GM21717 (cell line): ENCODE measurements around the gene TANC1.

Experiments used
- ATAC-seq: cut with Tn5 transposase; IDR thresholded peaks from one replicate; pipeline ENCODE4 v1.9.1; 2021; ENCODE audit warnings: mild to moderate bottlenecking, moderate library complexity; ENCODE audit not compliant: unreplicated experiment

The TANC1 gene

DNA sequence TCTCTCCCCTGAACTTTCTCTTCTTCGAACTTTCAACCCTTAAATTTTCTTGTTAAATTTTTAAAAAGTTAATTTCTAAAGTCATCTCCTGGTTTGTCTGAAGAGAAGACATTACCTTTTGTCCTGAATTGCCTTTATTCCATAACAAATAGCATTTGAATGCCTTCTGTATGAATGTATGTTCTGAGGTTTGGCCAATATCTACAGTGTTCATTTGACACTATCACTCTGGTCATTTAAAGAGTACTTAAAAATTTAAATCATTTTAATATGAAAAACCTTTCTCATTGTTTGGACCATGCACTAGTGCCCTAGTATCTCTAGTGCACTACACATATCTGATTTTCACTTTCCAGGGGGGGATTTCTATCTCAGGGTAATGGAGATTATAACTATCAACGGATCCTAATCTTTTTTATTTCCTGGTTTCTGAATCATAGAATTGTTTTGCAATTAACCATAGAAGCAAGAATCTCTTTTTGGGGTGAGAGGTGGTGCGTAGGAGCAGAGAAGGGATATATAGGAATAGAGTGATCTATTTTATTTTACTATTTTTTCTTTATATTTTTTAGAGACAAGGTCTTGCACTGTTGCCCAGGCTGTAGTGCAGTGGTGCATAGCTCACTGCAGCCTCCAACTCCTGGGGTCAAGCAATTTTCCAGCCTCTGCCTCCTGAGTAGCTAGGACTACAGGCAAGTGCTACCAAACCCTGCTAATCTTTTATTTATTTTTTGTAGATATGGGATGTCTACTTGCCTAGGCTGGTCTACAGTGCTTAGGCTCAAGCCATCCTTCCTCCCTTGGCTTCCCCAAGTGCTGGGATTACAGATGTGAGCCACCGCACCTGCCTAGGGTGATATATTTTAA, 25.5 kb downstream of the TANC1 start:
- no peak for ATAC-seq

DNA sequence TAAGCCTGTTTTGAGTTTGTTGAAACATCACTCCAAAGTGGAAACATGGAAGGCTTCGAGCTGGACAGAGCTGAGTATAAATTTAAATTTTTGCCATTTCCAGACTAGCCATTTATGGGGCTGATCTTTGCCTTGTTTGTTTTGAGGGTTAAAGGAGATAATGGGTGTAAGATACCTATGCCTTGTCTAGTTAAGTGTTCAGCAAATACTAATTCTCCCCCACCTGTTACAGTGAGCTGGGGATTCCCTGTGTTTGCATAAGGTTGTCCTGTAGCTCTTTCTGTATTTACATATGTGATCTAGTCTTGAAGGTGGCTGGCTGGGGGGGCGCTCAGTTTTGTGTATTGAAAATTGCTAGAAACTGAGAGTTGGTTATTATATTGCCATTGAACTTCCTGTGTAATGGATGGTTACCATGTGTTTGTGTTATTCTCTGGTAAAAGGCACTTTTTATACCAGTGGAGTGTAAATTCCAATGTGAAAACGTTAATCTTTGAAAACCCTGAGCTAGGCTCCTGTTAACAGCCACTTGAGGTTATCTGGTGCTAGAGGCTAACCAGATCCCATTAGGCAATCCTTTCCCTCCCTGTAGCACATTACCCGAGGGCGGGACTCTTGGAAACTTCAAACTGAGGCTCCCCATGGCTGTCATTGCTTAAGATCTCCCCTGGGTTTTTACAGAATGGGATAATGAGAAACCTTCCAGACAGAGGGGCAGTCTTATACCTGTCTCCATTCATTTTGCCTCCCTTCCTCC, 26.7 kb downstream of the TANC1 start:
- peak; percentile 55 for ATAC-seq

DNA sequence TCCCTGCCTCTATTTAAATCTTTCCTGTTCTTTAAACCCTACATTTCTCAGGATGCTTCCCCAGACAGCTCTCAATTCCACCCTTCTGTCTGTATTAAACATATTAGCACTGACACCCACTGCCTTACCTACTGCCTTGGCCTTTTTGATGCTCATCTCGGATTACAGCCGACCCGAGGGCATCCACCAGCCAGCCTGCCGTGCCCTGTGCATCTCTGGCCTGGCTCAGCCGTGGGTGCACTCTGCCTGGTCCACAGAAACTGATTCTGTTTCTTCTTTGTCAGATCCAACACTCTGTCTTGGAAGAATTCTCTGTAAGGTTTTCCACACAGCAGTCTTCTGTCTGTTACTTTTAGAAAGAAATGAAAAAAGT, 27.2 kb downstream of the TANC1 start:
- ATAC-seq = no peak

DNA sequence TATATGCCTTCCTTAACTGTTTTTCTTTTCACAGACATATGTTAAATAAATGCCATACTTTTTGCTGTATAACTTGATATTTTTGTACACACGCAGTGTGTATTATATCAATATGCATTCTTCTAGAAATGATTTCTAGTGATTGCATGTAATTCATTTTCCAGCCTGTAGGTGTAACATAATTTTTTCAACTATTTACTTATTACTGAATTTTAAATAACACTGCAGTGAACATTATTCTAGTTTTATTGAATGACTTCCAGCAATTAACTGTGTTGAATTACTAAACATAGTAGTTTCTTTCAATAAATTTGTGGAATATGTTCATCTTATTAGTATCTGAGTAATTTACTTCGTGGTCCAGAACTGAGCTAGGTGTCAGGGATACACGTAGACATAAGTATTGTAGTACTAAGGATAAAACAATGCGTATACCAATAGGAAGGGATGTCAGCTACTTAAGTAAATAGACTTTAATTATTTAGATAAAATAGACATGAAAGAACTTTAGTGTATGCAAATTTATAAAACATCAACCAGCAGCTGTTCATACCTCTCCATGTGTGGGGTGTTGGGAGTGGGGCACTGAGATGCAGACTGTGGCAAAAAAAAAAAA, 28.0 kb downstream of the TANC1 start:
- no peak for ATAC-seq

DNA sequence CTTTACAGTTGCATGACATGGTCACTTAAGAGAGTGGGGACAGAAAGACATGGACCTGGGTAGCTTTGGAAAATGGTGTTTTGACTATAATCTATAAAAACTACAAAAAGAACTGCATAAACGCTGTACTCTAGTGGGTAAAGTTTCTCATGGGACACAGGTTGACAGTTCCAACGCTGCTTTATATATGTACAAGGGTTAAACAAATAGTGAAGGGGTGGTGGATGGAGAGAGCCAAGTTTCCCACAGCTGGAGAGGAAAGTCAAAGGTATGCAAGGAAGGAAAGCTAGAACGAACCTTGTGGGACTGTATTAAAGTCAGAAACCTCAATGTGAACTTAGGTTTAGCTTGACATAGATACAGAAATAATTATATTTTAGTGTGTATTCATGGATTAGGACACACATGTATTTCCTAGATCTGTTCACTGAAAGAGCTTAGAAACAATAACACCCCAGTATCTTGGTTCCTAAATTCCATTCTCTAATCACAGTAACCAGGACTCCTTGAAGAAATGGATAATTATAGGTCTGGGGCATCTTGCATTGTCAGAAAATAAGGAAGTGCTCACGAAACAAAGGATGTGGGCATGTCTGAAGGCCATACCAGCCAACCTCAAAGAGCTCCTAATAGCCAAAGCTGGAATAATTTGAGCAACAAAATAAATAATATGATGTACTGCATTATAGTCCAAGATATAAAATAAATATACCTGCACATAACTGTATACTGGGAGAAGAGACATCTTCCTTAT, 28.8 kb downstream of the TANC1 start:
- no peak for ATAC-seq

DNA sequence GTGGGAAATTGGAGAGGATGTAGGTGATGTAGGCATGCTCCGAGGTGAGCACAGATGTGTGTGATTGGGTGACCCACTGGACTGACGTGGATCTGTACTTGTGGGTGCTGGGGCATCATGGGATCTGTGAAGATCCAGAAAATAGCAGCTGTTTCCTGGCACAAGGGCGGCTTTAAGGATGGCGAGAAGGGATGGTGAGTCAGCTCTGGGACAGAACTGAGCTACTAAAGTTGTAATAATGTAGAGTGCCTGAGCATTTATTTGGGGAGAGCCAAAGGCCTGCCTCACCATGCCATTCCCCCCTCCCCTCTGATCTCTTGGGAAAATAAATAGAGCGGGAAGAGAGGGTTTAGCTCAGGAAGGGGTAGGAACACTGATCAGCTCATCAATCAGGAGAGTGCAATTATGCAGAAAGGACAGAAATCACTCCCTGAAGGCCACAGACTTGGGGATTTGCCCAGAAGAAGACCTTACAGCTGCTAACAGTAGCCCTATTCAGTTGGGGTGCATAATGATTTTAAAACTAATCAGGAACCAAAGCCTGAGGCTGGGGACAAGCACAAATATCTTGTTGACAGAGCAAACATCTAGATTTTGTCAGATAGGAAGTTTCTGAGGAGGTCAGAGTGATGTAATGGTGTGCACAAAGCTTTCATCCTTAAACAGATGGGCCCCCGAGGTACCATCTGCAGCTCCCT, 30.3 kb downstream of the TANC1 start:
- ATAC-seq = no peak

DNA sequence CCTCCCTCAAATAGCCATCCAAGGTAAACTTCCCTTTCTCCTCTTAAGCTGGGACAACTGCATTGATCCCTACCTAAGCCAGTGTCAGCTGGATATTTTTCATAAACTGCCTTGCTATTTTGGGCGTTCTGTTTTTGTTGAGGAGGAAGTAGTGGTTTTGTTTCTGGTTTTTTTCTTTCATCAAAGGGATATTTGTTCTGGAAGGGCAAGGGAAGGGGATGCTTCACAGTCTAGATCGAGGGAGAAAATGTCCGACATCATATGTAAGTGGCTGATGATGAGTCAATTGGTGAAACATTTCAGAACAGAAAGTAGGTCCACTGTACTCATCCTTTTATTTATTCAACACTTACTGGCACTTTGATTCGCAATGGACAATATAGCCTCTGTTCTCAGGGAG, 31.0 kb downstream of the TANC1 start:
- no peak for ATAC-seq

DNA sequence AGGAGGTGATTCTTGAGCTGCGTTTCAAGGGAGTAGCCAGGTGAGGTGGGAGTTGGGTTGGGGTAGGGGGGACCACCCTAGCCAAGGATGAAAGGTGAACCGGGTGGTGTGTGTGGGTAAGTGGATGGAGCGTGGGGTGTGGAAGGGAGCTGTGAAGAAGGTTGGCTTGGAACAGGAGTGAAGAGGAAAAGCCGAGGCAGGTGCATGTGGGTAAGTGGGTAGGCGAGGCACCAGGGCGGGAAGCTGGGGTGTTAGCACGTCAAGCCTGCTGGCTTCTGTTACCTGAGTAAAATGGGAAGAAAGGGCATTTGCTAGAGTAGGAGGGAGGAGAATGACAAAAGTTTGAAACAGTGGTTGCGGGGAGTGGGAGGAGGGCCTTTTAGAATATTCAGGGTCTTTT, 31.6 kb downstream of the TANC1 start:
- no peak for ATAC-seq

DNA sequence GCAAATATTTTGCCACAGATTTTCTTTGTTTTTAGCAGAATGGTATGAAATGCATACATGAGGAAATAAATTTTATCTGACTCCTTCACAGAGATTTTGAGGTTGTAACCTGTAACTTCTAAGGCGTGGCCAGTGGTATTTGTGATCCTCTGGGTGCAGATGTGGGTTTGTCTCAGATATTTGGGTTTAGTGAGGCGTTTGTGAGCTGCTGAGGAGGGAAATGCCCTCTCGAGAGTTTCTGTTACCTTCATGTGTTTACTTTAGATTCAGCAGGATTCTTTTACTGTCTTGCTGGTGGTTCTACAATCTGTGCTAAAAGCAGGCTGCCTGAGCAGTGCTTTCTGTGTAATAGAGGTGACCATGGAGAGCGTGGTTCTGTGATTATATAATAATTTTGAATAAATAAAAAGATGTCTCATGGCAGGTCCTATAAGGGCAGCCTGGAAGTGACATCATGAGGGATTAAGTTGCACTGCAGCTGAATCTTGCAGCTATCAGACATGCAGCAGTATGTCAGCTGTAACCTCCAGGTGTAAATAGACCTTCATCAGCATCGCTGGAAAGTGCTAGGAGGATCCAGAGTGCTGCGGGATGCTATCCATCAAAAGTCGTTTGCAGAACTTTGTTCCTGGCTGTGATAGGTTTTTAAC, 34.1 kb downstream of the TANC1 start:
- ATAC-seq = no peak

DNA sequence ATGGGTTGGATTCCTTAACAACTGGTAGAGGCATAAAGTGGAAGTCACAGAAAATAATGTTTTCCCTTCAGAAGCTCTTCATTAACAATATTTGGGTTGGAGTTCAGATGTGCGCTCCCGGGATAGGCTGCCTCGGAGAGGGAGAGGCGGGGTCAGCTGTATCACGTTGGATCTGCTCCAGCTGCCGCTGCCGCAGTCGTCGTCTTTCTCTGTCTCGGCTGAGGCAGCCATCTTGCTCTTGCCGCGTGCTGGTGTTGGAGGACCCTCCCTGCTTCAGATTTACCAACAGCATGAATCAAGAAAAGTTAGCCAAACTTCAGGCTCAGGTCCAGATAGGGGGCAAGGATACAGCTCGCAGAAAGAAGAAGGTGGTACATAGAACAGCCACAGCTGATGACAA, 35.1 kb downstream of the TANC1 start:
- ATAC-seq = no peak

DNA sequence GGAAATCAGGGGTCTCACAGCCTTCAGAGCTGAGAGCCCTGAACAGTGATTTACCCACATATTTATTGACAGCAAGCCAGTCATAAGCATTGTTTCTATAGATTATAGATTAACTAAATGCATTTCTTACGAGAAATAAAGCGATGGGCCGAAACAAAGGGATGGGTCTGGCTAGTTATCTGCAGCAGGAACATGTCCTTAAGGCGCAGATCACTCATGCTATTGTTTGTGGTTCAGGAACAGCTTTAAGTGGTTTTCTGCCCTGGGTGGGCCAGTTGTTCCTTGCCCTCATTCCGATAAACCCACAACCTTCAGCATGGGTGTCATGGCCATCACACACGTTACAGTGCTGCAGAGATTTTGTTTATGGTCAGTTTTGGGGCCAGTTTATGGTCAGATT, 36.4 kb downstream of the TANC1 start:
- ATAC-seq = no peak

DNA sequence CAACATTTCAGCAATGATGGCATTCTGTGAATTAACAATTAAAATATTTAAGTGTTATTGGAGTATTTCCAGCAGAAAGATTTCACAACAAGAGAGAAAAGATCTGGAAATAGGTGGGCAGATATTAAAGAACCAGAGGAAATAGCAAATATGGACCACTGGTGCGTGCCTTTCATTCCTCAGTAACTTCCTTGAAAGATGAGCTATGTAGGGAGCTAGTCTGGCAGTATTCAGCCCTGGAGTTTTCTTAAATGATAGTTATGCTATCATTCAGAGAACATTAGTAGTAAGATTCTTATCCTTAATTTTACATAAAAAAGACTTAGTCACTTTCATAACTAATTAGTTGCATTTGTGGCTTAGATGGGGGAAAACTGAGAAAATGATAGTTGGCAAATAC, 41.5 kb downstream of the TANC1 start:
- ATAC-seq = no peak

DNA sequence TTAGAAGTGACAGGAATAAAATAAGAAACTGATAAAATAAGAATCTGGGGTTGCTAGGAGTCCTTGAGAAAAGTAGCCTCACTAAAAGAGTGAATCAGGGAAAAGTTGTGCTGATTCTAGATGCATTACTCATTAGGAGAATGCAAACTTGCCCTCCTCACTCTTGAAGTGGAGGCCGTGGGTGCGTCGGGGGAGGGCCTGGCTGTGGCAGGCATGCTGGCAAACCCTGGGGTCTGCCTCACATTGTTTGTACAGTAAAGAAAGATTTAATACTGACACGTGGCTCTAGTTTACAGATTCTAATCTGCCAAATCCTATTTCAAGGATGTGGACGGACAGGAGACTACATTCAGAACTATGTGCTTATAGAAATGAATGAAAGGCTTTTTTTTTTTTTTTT, 41.9 kb downstream of the TANC1 start:
- ATAC-seq = no peak

DNA sequence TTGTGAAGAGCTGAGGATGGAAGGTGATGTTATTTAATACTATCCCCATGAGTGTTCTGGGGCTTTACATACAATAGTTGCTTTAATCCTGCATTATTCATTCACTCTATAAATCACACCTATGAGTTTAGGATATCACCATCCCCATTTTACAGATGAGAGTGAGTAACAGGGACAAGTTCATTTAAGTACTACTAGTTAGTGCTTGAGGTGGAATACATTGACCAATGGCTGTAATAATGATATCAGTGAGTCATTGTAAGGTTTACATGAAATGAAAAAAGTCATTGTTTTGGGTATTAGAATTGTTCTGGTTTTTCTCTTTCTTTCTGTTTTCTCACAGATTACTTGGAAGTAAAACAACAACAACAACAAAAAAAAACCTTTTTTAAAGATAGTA, 42.5 kb downstream of the TANC1 start:
- ATAC-seq = no peak

DNA sequence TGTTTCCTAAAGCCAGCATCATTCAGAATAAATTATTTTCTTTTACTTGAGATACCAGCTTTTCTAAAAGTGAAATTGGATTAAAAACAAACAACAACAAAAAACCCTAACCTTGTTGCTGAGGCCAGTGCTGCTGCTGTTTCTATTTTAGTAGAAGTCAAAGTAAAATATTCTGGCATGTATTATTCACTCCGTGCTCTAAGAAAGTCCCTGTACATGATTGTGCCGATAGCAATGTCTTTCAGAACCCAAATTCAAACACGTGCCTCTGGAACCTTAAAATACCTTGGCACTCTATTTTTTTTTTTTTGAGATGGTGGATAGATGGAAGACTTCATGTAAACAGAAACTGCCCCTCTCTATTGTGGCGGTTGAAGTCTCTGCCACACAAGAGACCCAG, 43.7 kb downstream of the TANC1 start:
- ATAC-seq = no peak

DNA sequence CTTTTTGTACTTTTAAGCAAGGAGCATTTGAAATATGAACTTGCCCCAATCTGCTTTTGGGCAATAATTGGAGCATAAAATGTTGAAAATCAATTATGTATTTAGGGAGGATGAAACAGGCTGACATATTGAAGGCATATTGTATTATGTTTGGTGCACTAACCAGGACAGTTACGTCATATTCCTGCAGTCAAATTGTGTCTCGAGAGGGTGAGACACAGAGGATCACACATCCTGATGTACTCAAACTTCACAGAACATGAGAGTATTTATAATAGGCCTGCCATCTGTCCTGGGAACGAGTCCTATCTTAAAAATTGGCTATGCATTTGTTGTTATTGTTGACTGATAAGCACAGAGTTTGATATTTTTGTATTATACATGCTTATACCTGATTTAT, 44.7 kb downstream of the TANC1 start:
- no peak for ATAC-seq

DNA sequence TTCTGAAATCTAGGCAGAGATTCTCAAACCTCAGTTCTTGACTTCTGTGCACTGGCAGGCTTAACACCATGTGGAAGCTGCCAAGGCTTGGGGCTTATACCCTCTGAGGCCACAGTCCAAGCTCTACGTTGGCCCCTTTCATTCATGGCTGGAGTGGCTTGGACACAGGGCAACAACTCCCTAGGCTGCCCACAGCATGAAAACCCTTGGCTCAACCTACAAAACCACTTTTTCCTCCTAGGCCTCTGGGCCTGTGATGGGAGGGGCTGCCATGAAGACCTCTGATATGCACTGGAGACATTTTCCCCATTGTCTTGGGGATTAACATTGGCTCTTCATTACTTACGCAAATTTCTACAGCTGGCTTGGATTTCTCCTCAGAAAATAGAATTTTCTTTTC, 46.7 kb downstream of the TANC1 start:
- no peak for ATAC-seq

DNA sequence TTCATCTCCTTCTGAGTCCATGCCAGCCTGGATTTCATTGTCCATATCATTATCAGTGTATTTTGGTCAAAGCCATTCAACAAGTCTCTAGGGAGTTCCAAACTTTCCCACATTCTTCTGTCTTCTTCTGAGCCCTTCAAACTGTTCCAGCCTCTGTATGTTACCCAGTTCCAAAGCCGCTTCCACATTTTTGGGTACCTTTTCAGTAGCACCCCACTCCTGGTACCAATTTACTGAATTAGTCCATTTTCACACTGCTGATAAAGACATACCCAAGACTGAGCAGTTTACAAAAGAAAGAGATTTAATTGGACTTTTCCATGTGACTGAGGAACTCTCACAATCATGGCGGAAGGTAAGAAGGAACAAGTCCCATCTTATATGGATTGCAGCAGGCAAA, 47.4 kb downstream of the TANC1 start:
- no peak for ATAC-seq

DNA sequence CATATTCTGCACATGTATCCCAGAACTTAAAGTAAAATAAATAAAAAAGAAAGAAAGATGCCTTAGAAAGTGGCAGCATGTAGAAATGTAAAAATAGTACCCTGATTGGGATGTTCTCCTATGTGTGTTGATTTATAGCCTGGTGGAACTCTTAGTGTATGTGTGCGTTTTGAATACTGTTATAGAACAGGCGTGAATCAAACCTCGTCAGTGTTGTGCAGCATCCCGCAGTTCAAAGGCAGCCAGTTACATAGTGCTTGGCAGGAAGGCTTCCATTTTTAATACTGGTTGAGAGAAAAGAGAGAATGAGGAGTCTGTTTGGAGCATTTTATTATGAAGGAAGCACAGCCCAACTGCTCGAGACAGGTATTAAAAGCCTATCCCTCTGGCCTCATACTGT, 49.4 kb downstream of the TANC1 start:
- ATAC-seq = no peak

DNA sequence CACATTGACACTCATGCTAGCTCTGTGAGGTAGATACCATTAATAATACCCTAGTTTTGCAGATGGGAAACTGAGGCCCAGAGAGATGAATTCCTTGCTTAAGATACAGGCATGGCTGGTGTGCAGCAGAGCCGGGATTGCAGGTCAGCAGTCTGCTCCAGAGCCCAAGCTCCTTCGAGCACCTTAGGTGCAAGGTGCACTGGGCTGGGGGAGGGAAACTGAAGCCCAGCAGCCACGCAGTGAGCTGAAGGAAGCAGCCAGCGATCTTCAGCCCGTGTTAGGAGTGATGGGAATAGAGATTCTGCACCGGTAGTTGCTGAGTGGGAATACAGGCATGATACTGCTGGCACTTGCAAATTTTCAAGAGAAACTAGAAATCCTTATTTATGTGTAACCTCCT, 50.6 kb downstream of the TANC1 start:
- no peak for ATAC-seq
